Epithelial cell of esophagus (primary cell): ENCODE data around the gene MAP2.

Source experiments
- DNase-seq: peaks from one replicate; pipeline ENCODE4 v3.0.0; 2010; ENCODE audit warnings: low read depth
- H3K4me3 ChIP-seq: 2 replicates; pipeline ENCODE4 v1.5.1; 2011; ENCODE audit warnings: mild to moderate bottlenecking, low read length, control low read depth
- TF ChIP-seq, protein P1 (sequence below): IDR thresholded peaks from 2 replicates; pipeline ENCODE4 v1.5.1; 2011; ENCODE audit warnings: low read depth, mild to moderate bottlenecking, low read length, control low read depth, inconsistent platforms; ENCODE audit not compliant: insufficient read depth; ENCODE audit errors: missing control alignments

The MAP2 gene

DNA sequence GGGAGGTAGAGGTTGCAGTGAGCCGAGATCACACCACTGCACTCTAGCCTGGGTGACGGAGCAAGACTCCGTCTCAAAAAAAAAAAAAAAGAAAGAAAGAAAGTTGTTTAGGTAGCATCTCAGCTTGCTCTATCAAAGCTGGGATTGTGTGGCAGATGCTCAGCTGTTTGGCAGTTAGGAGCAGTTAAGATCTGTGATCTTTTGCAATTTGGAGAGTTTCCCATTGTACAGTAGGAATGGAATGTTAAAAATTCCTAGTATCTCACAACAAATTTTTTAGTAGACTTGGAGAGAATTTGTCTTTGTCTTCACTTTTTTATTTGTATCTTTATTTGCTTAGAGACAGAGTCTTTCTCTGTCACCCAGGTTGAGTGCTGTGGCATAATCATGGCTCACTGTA, 224.9 kb downstream of the MAP2 start:
- no peak overlapping the region for H3K4me3 ChIP-seq
- DNase-seq = no peak
- TF ChIP-seq, protein P1, sequence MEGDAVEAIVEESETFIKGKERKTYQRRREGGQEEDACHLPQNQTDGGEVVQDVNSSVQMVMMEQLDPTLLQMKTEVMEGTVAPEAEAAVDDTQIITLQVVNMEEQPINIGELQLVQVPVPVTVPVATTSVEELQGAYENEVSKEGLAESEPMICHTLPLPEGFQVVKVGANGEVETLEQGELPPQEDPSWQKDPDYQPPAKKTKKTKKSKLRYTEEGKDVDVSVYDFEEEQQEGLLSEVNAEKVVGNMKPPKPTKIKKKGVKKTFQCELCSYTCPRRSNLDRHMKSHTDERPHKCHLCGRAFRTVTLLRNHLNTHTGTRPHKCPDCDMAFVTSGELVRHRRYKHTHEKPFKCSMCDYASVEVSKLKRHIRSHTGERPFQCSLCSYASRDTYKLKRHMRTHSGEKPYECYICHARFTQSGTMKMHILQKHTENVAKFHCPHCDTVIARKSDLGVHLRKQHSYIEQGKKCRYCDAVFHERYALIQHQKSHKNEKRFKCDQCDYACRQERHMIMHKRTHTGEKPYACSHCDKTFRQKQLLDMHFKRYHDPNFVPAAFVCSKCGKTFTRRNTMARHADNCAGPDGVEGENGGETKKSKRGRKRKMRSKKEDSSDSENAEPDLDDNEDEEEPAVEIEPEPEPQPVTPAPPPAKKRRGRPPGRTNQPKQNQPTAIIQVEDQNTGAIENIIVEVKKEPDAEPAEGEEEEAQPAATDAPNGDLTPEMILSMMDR = no peak

DNA sequence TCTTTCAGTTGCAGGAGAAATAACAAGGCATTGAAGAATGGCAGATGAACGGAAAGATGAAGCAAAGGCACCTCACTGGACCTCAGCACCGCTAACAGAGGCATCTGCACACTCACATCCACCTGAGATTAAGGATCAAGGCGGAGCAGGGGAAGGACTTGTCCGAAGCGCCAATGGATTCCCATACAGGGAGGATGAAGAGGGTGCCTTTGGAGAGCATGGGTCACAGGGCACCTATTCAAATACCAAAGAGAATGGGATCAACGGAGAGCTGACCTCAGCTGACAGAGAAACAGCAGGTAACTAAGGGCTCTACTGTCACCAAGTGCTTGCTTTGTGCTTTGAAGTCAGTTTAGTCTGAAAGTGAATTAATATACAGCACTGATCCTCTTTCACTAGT, 229.3 kb downstream of the MAP2 start:
- no peak for DNase-seq
- H3K4me3 ChIP-seq = no peak overlapping the region
- TF ChIP-seq, protein P1 = no peak

DNA sequence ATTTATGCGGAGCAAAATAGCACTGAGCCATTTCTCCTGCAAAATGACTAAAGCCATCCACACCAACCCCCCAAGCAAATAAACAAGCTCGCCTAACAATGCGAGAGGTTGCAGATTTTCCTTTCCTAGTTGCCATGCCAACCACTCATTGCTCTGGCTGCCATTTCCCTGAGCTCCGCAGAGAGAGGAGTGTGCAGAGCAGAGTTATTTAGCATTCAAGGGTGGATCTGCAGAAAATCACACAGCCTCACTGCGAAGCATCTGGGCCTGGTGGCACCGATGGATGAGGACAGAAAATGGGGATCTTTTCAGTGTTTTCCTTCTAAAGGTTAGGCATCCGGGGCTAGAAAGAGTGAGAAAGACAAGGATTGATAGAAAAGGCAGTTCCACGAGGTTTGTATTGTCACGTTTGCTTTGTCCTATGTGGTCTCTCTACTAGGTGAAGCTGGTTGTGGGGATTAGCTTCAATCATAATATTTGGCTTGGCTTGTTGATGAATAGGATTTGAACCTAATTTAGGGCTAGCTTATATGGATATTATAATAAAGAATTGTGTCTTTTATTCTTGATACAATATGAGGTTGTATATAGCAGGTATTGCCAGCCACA, 237.5 kb downstream of the MAP2 start:
- TF ChIP-seq, protein P1 = no peak
- no peak overlapping the region for H3K4me3 ChIP-seq
- no peak for DNase-seq

DNA sequence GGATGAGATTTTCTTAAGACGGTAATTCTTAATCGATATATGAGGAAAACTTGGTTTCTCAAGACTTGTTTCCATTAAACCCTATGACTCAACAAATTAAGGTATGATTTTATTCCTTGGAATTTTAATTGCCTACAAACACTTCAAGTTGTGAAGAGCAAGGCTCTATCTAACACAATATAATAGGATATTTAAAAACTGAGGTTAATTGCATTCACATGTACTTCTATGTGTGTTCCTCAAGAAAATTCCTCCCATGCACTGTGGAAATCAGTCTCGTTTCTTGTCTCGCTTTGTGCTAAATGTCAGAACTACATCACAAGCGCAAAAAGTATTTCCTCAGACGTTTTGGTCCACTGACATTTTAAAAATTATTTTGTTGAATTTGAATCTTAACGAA, 238.2 kb downstream of the MAP2 start:
- DNase-seq = no peak
- no peak overlapping the region for H3K4me3 ChIP-seq
- TF ChIP-seq, protein P1 = no peak

DNA sequence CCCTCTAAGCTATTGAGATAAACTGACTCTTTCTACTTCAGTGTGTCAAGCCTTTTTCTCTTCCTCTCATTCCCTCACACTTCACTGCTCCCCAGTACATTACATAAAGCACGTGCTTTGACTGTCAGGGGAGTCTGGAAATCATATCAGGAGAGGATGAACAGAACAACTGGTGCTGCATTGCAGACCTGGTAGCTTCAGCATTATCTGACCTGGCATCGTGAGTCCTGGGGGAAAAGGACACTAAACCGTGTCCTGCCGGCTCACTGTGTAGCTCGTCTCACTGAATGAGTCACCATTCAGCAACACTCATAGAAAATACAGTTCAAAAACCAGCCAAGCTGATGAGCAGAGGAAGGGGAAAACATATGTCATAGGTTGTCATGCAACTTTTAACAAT, 239.3 kb downstream of the MAP2 start:
- DNase-seq = peak; percentile 60
- TF ChIP-seq, protein P1 = no peak
- no peak overlapping the region for H3K4me3 ChIP-seq

DNA sequence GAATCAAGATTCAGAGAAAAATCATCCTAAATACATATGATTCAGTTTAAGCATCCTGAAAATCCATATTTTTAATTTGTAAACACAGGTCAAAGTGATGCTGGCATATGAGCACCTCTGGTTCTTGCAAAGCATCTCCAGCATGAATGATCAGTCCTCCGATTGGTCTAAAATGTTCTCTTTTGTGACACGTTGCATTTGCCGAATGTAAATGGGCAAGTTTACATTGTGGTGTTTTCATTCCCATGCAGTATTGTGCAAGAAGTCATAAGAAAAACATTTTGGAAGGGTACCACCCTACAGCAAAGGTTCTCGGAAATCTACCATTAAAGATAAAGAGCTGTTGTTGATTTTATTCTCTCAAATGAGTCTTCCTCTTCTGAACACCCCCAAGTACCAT, 239.8 kb downstream of the MAP2 start:
- TF ChIP-seq, protein P1 = no peak
- no peak overlapping the region for H3K4me3 ChIP-seq
- DNase-seq = no peak

DNA sequence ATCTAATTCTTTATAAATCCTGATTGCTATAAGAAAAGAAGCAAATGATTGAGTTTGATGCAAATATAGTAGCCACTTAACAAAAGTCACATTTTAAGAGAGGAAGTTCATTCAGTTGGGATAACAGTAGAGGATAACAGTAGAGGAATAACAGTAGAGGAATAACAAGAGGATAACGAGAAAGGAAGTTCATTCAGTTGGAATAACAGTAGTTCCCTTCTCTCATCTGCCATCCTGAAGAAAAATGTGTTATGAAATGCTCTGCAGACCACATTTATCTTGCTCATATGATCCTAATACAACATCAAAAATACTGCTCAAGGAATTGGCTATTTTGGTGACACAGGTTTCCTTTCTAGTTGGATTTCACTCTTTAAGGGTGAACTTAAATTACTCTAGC, 242.4 kb downstream of the MAP2 start:
- DNase-seq = no peak
- TF ChIP-seq, protein P1 = no peak
- H3K4me3 ChIP-seq = no peak overlapping the region
